Suprapubic skin (tissue), 4 donors: ENCODE data around the gene CDH13. TPM values are rescaled to one million over a fixed set of nuclear protein-coding genes. Genes with fewer than 3 reads are reported as not detected.

ENCODE experiments used
- DNase-seq, 2 donors: peaks; one replicate each; pipeline ENCODE4 v3.0.0-alpha.2; 2019; ENCODE audit warnings: low spot score in 2 of 2
- H3K27ac ChIP-seq: fragments of 200-600 bp; sonication (generic); one replicate; pipeline ENCODE4 v1.5.1; 2019
- H3K27me3 ChIP-seq: fragments of 200-600 bp; sonication (generic); one replicate; pipeline ENCODE4 v1.5.1; 2019
- H3K36me3 ChIP-seq: fragments of 200-600 bp; sonication (generic); one replicate; pipeline ENCODE4 v1.5.1; 2019
- H3K4me1 ChIP-seq: fragments of 200-600 bp; sonication (generic); one replicate; pipeline ENCODE4 v1.5.1; 2019
- H3K4me3 ChIP-seq: fragments of 200-600 bp; sonication (generic); one replicate; pipeline ENCODE4 v1.5.1; 2019; ENCODE audit warnings: mild to moderate bottlenecking
- H3K9me3 ChIP-seq: fragments of 200-600 bp; sonication (generic); one replicate; pipeline ENCODE4 v1.5.1; 2019
- EP300 ChIP-seq: sonication (generic); formaldehyde crosslinking; IDR thresholded peaks from one replicate; pipeline ENCODE4 v1.6.1; 2017; ENCODE audit warnings: antibody characterized with exemption
- POLR2A ChIP-seq, 2 donors: fragments of 450-650 bp; IDR thresholded peaks; one replicate each; pipeline ENCODE4 v1.6.1; 2017; ENCODE audit warnings: antibody characterized with exemption in 2 of 2, mild to moderate bottlenecking in 2 of 2, moderate library complexity in 2 of 2
- POLR2AphosphoS5 ChIP-seq, 3 donors: sonication (generic); formaldehyde crosslinking; IDR thresholded peaks; one replicate each; pipeline ENCODE4 v1.6.1; 2017; ENCODE audit warnings: antibody characterized with exemption in 3 of 3
- WGBS: methylation state at CpG from one replicate; pipeline ENCODE4 v1.1.5; 2018; 5-methylcytosine and 5-hydroxymethylcytosine counted together
- total RNA-seq, 4 donors: library from RNA; depleted of rRNA; stranded (reverse); fragments of >200 nt; gene quantifications; one replicate each; pipeline ENCODE4 v1.1.0, GENCODE V29; 2016
- TF ChIP-seq, protein P1 (sequence below), 2 donors: fragments of 200-600 bp in 1 of 2; fragments of 450-650 bp in 1 of 2; sonication (generic) in 1 of 2; IDR thresholded peaks; one replicate each; pipeline ENCODE4 v1.5.1; 2016 to 2019; ENCODE audit warnings: antibody characterized with exemption in 2 of 2, mild to moderate bottlenecking in 1 of 2, moderate library complexity in 1 of 2

Gene CDH13
- total RNA-seq, 4 donors from 2014 or later, result 90.4 to 176 (median 139) TPM

DNA sequence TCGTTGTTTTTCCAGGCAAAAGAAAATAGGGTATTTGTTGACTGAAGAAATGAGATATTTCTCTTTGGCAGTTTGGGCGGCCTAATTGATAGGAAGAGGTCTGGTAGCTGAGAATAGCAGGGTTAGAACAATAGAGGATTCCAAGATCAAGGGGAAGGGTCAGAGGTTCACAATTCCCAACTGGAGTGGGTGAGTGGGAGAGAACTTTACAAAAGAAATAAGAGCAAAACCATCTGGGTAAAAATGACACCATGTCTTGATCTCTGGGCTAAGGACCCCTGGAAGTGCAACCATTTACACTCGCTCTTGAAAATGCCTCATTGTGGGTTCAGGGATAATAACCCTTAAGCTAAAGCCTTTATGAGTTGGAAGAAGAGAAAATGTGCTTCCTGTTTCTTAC, 180.5 kb downstream of the CDH13 start:
- 78% methylated on average over 3 of the region's 3 CpGs for WGBS
- Histone ChIP-seq H3K27ac (no peak overlapping the region), H3K4me1 (no peaks in the 10 kb centered on the region), H3K27me3 (no peaks in the 10 kb centered on the region), H3K4me3 (no peak overlapping the region), H3K9me3 (no peaks in the 10 kb centered on the region), H3K36me3 (no peaks in the 10 kb centered on the region)
- DNase-seq, result no peak
- TF ChIP-seq POLR2A (IDR thresholded peaks at IDR 0.05) (no peak), EP300 (no peak), POLR2AphosphoS5 (IDR thresholded peaks at IDR 0.05) (no peak)
- TF ChIP-seq, protein P1, sequence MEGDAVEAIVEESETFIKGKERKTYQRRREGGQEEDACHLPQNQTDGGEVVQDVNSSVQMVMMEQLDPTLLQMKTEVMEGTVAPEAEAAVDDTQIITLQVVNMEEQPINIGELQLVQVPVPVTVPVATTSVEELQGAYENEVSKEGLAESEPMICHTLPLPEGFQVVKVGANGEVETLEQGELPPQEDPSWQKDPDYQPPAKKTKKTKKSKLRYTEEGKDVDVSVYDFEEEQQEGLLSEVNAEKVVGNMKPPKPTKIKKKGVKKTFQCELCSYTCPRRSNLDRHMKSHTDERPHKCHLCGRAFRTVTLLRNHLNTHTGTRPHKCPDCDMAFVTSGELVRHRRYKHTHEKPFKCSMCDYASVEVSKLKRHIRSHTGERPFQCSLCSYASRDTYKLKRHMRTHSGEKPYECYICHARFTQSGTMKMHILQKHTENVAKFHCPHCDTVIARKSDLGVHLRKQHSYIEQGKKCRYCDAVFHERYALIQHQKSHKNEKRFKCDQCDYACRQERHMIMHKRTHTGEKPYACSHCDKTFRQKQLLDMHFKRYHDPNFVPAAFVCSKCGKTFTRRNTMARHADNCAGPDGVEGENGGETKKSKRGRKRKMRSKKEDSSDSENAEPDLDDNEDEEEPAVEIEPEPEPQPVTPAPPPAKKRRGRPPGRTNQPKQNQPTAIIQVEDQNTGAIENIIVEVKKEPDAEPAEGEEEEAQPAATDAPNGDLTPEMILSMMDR (IDR thresholded peaks at IDR 0.05), result no peak

DNA sequence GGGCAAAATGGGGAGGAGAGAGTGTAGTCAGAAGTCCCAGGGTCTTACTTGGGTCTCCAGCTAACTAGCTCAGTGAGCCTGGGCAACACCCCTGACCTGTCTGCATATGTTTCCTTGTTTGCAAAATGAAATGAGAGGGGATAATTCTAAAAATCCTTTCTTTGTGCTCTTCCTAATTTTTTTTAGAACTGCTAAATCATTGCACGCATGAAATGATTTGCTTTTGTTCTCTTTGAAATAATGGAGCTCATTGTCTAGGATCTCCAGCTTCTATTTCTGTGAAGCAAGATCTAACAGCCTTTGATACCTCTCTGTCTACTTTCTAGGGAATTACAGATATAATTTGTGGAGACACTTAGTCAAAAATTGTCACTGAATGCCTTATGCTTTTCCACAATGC, 181.3 kb downstream of the CDH13 start:
- Histone ChIP-seq H3K4me3 (no peak overlapping the region), H3K27me3 (no peaks in the 10 kb centered on the region), H3K4me1 (no peaks in the 10 kb centered on the region), H3K27ac (no peak overlapping the region), H3K9me3 (no peaks in the 10 kb centered on the region), H3K36me3 (no peaks in the 10 kb centered on the region)
- no peak for DNase-seq
- 68% methylated on average over 1 of the region's 1 CpG for WGBS
- TF ChIP-seq POLR2AphosphoS5 (IDR thresholded peaks at IDR 0.05) (no peak), POLR2A (IDR thresholded peaks at IDR 0.05) (no peak), EP300 (no peak)
- TF ChIP-seq, protein P1 (IDR thresholded peaks at IDR 0.05), result no peak

DNA sequence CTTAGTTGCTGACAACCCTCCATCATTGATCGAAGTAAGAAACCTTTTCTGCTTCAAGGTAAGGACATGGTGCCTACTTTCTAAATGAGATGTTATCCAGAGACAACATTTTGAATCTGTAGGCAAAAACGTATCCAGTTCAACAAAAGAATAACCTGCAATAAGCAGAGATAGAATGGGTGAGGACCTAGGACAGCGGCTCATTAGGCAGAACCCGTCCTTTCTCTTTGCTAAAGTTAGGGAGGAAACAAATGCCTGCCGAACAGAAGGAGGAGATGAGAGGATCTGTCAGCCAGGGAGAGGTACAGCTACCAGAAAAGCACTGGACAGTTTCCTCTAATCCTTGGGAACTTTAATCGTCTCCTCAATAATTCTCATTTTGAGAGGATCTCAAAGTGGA, 183.3 kb downstream of the CDH13 start:
- H3K36me3 ChIP-seq, result no peaks in the 10 kb centered on the region
- no peaks in the 10 kb centered on the region for H3K27me3 ChIP-seq
- H3K4me3 ChIP-seq, result no peak overlapping the region
- no peak overlapping the region for H3K27ac ChIP-seq
- 77% methylated on average over 6 of the region's 6 CpGs for WGBS
- no peaks in the 10 kb centered on the region for H3K4me1 ChIP-seq
- H3K9me3 ChIP-seq, result no peaks in the 10 kb centered on the region
- TF ChIP-seq POLR2AphosphoS5 (IDR thresholded peaks at IDR 0.05) (no peak), EP300 (no peak), POLR2A (IDR thresholded peaks at IDR 0.05) (no peak)
- TF ChIP-seq, protein P1 (IDR thresholded peaks at IDR 0.05), result no peak
- DNase-seq, result no peak

DNA sequence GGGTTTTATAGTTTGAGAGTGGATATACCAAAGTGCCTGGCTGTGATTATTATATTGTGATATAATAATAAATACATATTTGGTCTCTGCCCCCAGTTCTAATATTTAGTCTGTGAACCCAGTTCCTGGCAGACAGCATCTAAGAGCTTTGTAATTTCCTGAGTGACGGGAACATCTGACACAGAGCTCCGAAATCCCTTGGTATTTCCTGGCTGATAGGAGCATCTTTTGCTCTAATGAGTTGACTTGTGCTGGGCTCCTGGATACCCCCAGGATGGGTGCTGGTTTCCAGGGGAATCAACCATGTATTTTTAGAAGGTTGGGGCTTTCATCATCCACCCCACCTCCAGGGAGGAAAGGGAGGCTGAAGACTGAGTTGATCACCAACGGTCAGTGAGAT, 187.3 kb downstream of the CDH13 start:
- Histone ChIP-seq H3K4me1 (no peaks in the 10 kb centered on the region), H3K27ac (no peak overlapping the region), H3K9me3 (no peaks in the 10 kb centered on the region), H3K27me3 (no peaks in the 10 kb centered on the region), H3K36me3 (no peaks in the 10 kb centered on the region), H3K4me3 (no peak overlapping the region)
- no peak for TF ChIP-seq POLR2A (IDR thresholded peaks at IDR 0.05)
- TF ChIP-seq POLR2AphosphoS5 (IDR thresholded peaks at IDR 0.05), result no peak
- TF ChIP-seq EP300, result no peak
- TF ChIP-seq, protein P1 (IDR thresholded peaks at IDR 0.05), result no peak
- 80% methylated on average over 3 of the region's 3 CpGs for WGBS
- no peak for DNase-seq

DNA sequence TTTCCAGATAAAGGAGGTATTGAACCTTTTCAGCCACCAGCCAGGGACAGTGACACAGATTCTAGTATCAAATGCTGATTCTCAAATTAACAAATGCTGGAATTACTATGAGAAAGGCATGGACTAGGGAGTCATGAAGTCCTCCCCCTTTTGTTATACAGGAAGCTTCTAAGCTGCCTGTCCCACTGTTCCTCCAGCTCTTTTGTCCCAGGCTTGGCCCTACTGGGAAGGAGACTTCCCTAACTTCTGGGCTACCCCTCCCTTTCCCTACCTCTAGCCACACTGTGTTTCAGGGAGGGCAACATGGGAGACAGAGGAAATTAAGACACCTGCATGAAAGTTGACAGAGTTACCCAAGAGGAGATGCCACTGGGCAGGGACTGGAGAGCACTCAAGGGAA, 192.5 kb downstream of the CDH13 start:
- Histone ChIP-seq H3K27me3 (no peaks in the 10 kb centered on the region), H3K4me1 (no peaks in the 10 kb centered on the region), H3K27ac (no peak overlapping the region), H3K4me3 (no peak overlapping the region), H3K36me3 (no peaks in the 10 kb centered on the region), H3K9me3 (no peaks in the 10 kb centered on the region)
- no peak for DNase-seq
- TF ChIP-seq, protein P1 (IDR thresholded peaks at IDR 0.05), result no peak
- TF ChIP-seq POLR2AphosphoS5 (IDR thresholded peaks at IDR 0.05), result no peak
- no peak for TF ChIP-seq POLR2A (IDR thresholded peaks at IDR 0.05)
- no peak for TF ChIP-seq EP300
